Right forelimb (tissue), 1 donor: ENCODE measurements around the gene C7orf25.

Experiments
- DNase-seq: peaks from one replicate; pipeline ENCODE4 v3.0.0-alpha.2; 2018

Gene C7orf25

DNA sequence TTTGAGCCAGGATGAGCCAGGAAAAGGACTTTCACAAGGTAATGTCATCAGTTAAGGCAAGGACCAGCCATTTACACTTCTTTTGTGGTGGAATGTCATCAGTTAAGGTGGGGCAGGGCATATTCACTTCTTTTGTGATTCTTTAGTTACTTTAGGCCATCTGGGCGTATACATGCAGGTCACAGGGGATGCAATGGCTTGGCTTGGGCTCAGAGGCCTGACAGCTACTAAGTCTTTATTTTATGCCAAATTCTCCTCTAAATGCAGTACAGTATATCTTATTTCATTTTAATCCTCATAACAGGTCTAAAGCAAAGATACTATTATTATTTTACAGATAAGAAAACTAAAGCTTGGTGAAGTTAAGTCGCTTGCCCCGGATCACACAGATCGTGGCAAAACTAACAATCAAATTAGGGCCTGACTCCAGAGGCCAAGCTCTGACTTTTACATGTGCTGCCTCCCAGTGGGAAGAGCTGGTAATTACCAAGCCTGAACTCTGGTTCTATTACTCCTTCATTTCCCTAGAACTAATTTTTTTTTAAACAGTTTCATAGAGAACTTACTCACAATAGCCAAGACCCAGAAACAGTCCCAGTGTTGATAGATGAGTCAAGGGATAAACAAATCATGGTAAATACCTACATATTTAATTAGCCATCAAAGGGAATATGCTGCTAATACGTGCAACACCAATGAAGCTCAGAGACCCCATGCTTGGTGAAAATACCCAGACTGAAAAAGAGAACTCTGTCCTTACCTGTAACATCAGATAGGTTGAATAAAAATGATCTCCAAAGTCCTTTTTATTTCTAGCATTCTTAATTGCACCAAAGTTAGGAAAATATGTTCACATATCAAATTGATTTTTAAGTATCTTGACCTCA lies 35.4 kb downstream of the C7orf25 start:
- DNase-seq = no peak

- no peak for DNase-seq
Observed at GRCh38 chr7:42869131-42870020, 42.5 kb downstream of the C7orf25 start.

DNA sequence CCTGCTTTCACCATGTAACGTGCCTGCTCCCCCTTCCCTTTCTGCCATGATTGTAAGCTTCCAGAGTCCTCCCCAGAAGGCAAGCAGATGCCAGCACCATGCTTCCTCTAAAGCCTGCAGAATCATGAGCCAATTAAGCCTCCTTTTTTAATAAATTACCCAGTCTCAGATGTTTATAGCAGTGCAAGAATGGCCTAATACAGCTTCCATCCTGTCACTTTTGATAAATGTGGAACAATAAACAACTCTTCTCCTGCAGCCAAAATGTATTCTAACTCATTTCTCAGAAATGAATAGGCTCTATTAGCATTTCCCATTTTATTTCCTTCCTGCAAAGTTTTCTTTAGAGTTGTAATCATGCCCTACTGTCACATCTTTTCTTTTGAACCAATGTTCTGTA lies 43.4 kb downstream of the C7orf25 start:
- no peak for DNase-seq
